SH-SY5Y (cell line): Measurements from ENCODE around the gene COBL.

ENCODE experiments used
- GATA2 ChIP-seq: IDR thresholded peaks from 2 replicates; pipeline ENCODE4 v1.6.1; 2011; ENCODE audit warnings: mild to moderate bottlenecking, low read depth, low read length
- GATA3 ChIP-seq: IDR thresholded peaks from 2 replicates; pipeline ENCODE4 v1.6.1; 2011; ENCODE audit warnings: low read depth, mild to moderate bottlenecking, low read length, moderate library complexity

- no peak for TF ChIP-seq GATA2
- TF ChIP-seq GATA3: no peak
Observed at GRCh38 chr7:51000956-51001355, 315.7 kb downstream of the COBL start.
